Stimulated activated CD8-positive, alpha-beta memory T cell treated with anti-CD3 and anti-CD28 coated beads, Interleukin-12 subunit alpha, Interleukin-12 subunit beta, amount 100 ng/mL, for 24 hours (primary cell): ENCODE measurements around the gene INPP1.

Experiments
- DNase-seq: peaks from one replicate; pipeline ENCODE4 v3.0.0-alpha.2; 2020; ENCODE audit errors: extremely low read depth

INPP1 gene

GRCh38 chr2:190362894-190363293 lies 19.5 kb downstream of the INPP1 start:
- DNase-seq, result no peak

GRCh38 chr2:190365499-190366204 lies 22.3 kb downstream of the INPP1 start:
- DNase-seq, result no peak

- DNase-seq, result no peak
Observed at GRCh38 chr2:190366248-190366753, 22.9 kb downstream of the INPP1 start.

GRCh38 chr2:190367091-190367490 lies 23.7 kb downstream of the INPP1 start:
- no peak for DNase-seq

- DNase-seq, result no peak
Observed at GRCh38 chr2:190369635-190370034, 26.2 kb downstream of the INPP1 start.

GRCh38 chr2:190376083-190376482 lies 32.7 kb downstream of the INPP1 start:
- no peak for DNase-seq

GRCh38 chr2:190376591-190377245 lies 33.3 kb downstream of the INPP1 start:
- no peak for DNase-seq

GRCh38 chr2:190378880-190379237 lies 35.5 kb downstream of the INPP1 start:
- DNase-seq, result no peak

- no peak for DNase-seq
Observed at GRCh38 chr2:190379249-190379964, 36.0 kb downstream of the INPP1 start.

- no peak for DNase-seq
Observed at GRCh38 chr2:190380962-190381412, 37.6 kb downstream of the INPP1 start.

GRCh38 chr2:190382851-190383250 lies 39.5 kb downstream of the INPP1 start:
- no peak for DNase-seq

GRCh38 chr2:190387422-190387821 lies 44.0 kb downstream of the INPP1 start:
- no peak for DNase-seq

- DNase-seq, result no peak
Observed at GRCh38 chr2:190396271-190396670, 52.9 kb downstream of the INPP1 start.

GRCh38 chr2:190402986-190403603 lies 59.7 kb downstream of the INPP1 start:
- DNase-seq, result no peak

GRCh38 chr2:190404487-190404886 lies 61.1 kb downstream of the INPP1 start:
- no peak for DNase-seq

- no peak for DNase-seq
Observed at GRCh38 chr2:190405070-190405469, 61.7 kb downstream of the INPP1 start.

GRCh38 chr2:190405995-190406394 lies 62.6 kb downstream of the INPP1 start:
- DNase-seq, result no peak

GRCh38 chr2:190406805-190407204 lies 63.4 kb downstream of the INPP1 start:
- DNase-seq, result no peak

- no peak for DNase-seq
Observed at GRCh38 chr2:190407246-190407661, 63.9 kb downstream of the INPP1 start.

GRCh38 chr2:190407662-190408537 lies 64.5 kb downstream of the INPP1 start, which contains the start of gene MFSD6:
MFSD6 (plus strand) TSS chr2:190408355; CDS start chr2:190436030, 27,675 bp downstream.
- no peak for DNase-seq
